ENCODE measurements around the gene SIL1.

- TF ChIP-seq CTCF (conservative IDR thresholded peaks at IDR 0.05 in 1 of 2, IDR thresholded peaks at IDR 0.05 in 1 of 2; ENCODE audit: low read depth in 1 of 2, low read length in 2 of 2) (no peak), EZH2 (IDR thresholded peaks at IDR 0.05; ENCODE audit: low read length, missing control alignments) (no peak)
Observed at GRCh38 chr5:139182528-139183296, 15.5 kb downstream of the SIL1 start.

All from fibroblast of lung (primary cell).